Stimulated activated CD4-positive, alpha-beta T cell treated with anti-CD3 and anti-CD28 coated beads, Interleukin-4, amount 100 ng/mL, for 1 hour (primary cell): ENCODE results near the gene ATP10B.
"Not testable (repeated sequence)": the region's sequence is repeated elsewhere in the genome, so short reads cannot be mapped to it uniquely, and the experiment has no call there.

Source experiments
- DNase-seq: peaks from one replicate; pipeline ENCODE4 v3.0.0-alpha.2; 2020

ATP10B gene

DNA sequence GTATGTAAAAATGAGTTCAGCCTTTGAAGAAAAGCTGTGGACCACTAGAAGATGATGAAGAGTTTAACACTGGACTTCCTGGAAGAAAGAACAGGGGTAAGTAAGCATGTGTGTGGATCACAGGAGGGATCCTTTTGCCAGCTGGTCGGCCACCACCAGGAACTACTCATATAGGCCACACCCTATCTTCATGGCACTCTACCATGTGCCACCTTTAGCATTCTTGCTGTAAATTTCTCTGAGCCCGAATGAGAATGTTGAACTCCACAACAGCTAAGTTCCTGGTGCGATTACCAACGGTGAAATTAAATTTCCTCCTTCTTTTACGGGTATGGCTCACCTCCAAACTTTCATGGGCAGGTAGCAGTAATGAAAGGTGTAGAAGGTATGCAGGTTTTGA, 102.3 kb downstream of the ATP10B start:
- no peak for DNase-seq

DNA sequence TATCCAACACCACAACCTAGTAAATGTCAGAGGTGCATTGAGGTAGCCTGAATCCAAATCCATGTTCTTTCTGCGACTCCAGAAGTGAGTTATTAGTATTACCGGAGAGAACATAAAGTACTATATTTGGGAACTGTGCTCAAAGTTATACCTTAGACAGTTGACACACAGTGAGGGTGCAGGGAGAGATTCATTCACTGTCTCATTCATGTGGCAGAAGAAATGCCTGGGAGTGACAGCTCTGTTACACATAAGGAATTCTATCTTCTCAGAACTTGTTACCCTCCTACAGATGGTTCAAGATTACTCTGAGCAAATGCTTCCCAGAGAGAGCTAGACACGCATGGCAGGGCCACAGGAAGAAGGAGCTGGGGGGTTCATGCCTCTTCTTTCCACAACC, 103.0 kb downstream of the ATP10B start:
- DNase-seq, result no peak

DNA sequence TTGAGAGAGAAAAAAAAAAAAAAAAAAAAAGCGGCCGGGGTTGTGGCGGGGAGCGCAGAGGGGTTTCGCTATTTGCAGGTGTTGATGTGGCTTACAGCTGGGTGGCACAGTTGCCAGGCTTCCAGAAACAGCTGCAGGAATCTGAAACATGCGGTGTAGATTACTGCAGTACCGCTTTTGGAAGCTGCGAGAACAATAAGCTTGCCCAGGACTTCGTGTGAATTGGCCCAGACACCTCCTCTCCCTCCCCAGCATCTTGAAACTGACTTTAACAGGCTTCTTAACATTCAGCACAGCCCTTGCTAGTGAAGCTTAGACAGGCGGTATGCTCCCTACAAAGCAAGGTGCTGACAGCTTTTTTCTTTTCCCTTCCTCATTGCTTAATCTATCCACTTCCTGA, 104.0 kb downstream of the ATP10B start:
- no peak for DNase-seq

DNA sequence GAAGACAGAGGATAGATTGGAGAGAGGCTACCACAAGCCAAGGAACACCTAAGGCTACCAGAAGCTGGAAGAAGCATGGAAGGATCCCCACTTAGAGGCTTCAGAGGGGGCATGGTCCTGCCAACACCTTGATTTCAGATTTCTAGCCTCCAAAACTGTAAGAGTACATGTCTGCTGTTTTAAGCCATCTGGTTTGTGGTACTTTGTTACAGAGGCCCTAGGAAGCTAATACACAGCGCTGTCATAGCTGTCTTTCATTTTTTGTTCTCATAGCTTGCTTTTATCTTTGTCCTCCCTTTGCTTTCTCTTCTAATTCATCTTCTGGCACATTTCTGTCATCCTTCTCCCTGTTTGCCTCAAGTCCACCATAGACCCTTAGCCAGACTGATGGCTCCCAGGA, 104.5 kb downstream of the ATP10B start:
- DNase-seq, result no peak

DNA sequence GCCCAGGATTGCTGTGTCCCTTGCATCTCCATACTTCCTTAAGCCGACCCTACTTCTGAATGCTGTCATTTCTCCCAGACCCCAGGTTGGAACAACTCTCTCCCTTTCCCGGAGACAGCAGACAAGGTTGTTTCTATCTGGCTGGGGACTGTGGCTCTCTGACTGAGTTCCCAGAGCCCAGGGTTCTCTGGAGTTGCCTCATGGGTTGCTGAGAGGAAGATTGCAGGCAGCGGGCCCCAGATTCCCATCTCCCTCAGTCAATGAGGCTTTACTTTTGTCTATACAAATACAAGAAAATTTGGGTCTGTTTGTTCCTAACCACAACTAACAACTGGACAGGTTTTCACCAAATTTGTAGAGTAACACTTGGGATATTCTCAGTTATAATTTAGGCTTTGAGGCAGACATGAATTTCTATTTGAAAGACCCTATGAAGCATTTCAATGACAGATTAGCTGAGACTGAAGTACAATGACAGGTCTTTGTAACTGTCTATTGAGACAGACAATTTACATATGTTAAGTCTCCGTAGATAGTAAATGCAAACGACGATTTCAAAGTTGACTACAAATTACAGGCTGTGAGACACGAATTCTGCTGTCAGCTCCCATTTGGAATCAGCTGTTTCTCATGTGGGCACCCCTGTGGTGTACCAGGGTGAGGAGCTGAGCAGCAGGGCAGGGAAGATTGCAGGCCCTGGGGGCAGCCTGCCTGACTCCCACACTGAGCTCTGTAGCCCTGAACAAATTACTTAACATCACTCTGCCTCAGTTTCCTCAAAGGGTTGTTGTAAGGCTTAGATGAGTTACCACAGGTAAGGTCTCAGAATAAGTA, 107.5 kb downstream of the ATP10B start:
- DNase-seq, result no peak

DNA sequence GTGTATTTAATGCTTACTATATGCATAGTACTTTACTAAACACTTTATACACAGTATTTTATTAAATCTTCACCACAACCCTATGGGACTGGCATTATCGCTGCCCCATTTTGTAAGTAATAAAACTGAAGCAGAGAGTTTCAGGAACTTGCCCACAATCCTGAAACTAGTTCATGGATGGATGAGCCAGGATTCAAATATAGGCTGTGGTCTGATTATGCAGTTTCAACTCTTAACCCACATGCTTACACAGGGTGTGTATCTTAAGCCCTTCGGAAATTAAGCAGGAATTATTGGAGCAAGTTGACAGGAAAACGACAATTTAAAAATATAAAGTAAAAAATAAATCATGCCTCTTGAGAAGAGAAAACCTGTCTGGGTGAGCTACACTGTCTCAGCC, 109.0 kb downstream of the ATP10B start:
- no peak for DNase-seq

DNA sequence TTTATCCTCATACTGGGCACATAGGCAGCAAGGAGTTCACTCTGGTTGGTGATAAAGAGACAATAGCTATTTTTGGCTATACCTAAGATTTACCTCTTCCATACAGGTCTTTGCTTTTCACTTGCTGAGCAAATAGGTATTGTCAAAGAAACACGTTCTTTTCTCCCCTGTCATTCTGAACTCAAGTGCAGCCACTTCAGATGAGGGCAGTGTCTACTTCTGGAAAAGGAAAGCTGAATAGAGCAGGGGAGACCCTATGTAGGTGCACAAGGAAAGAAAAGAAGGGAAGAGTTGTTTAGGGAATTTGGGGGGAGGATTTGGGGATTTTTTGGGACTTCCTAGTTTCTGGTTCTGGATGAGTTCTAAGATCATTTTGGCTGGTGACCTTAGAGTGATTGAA, 109.6 kb downstream of the ATP10B start:
- no peak for DNase-seq

DNA sequence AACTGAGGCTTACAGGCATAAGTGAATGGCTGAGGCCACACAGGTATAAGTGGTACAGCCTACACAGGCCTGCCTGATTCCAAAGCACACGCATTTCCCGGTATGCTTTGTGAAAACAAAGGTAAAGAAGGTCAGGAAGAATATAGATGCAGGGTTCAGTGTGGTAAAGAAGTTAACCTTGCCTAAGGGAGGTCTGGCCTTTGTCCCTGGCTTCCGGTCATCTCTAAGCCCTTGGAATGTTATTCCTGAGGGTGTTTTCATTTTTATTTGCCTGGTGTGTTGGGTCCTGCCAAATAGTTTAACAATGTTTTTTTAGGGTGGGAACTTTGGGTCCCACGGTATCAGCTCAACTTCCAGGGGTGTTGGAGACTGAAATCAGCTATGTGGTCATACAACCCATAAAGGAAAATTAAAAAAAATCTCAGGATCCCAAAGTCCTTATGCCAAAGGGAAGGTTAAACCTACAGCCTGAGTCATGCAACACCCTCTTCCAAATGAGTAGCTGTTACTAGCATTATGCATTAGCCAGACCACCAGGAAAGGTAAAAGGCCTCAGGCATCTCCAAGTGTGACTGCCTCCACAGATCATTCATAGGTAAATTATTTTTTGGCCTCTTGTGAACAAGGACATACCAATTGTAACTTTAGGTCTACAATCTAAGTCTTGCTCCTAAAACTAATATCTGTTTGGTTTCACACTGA, 124.6 kb downstream of the ATP10B start:
- DNase-seq, result no peak

DNA sequence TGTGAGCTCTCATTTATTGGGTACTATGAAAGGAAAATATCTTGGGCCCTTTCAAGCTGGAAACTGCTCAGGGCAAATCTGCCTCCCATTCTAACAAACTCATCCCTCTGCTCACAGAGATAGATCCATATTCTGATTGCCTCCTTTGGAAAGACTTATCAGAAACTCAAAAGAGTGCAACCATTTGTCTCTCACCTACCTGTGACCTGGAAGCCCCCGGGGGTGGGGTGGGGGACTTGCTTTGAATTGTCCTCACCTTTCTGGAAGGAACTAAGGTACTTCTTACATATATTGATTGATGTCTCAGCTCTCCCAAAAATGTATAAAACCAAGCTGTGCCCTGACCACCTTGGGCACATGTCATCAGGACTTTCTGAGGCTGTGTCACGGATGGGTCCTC, 125.3 kb downstream of the ATP10B start:
- DNase-seq, result no peak

DNA sequence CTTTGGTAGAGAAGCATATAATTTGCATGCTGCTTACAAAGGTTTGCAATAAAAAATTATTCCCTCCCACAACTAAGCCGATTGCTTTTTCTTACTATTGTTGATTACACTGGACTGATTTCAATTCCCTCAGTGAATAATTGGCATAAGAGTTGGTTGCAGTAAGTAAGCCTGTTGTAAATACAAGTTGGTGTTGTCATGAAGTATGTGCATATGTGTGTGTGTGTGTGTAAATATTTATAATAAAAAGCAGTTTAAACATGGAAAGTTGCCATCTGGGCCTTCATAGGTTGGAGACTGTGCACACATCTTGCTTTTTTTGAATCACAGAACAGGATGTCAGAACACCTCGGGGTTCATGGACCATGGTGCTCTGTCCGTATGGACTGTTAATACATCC, 131.2 kb downstream of the ATP10B start:
- no peak for DNase-seq

DNA sequence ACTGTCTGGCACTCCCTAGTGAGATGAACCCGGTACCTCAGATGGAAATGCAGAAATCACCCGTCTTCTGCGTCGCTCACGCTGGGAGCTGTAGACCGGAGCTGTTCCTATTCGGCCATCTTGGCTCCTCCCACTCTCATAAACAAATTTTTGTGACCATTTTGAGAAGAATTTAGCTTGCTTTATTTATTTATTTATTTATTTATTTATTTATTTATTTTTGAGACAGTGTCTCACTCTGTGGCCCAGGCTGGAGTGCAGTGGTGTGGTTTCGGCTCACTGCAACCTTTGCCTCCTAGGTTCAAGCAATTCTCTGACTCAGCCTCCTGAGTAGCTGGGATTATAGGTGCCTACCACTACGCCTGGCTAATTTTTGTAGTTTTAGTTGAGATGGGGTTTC, 136.5 kb downstream of the ATP10B start:
- DNase-seq, result not testable (repeated sequence)

DNA sequence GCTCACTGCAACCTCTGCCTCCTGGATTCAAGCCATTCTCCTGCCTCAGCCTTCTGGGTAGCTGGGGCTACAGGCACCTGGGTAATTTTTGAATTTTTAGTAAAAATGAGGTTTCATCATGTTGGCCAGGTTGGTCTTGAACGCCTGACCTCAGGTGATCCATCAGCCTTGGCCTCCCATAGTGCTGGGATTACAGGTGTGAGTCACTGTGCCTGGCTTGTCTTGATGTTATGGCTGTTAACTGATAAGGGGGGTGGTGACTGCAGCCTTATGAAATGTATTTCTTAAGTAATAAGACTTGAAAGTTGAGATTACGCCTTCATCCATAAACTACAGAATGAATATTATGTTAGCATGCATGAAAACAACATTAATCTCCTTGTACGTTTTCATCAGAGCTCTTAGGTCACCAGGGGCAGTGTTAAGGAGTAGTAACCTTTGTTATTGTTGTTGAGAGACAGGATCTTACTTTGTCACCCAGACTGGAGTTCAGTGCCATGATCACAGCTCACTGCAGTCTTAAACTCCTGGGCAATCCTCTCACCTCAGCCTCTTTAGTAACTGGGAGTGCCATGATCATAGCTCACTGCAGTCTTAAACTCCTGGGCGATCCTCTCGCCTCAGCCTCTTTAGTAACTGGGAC, 148.3 kb downstream of the ATP10B start:
- DNase-seq, result no peak

DNA sequence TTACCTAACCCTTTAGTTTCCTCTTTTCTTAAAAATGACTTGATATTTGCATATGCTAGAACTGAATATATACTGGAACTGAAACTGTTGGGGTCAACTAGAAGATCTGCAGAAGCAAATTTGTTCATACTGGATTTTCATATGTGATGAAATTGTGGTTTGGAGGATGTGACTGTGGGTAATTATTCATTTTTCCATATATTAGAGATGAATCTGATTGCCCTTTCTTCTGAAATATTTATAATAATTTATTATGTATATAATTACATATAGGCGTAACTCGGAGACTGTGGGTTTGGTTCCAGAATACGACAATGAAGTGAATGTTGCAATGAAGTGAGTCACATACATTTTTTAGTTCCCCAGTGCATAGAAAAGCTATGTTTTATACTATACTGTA, 149.1 kb downstream of the ATP10B start:
- no peak for DNase-seq

DNA sequence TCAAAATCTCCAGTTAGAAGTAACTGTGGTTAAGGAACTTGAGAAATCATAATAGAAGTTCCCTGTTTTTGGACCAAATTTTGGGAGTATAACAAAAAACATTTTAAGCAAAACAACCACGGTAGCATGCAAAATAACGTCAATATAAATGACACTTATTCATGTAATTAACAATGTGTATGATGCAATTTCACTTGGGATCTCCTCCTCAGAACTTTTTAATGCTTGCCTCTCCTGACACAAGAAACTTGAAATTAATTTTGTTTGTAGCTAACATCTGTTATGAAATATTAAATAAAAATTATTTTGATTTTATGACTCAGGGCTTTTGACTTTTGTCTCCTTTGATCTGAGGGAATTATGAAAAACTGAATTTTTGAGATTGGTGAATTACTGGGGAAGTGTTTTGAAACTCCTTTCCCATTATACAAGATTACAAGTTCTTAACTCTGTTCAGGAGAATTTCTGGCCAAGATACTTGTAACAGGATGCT, 149.7 kb downstream of the ATP10B start:
- DNase-seq, result no peak

DNA sequence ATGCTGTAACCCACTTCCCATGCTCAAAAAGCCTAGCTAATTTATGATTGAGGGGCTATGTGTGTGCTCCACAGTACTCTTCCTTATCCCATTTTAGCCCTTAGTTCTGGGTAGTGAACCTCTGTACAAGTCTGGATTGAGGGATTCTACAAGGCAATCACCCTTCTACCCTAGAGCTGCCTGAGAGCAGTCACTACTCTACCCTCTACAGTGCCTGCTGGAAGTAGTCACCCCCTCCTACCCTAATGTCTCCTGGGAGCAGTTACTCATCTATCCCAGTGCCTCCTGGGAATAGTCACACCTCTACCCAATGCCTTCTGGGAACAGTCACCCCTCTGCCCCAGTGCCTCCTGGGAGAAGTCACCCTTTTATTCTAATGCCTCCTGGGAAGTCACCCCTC, 150.6 kb downstream of the ATP10B start:
- no peak for DNase-seq

DNA sequence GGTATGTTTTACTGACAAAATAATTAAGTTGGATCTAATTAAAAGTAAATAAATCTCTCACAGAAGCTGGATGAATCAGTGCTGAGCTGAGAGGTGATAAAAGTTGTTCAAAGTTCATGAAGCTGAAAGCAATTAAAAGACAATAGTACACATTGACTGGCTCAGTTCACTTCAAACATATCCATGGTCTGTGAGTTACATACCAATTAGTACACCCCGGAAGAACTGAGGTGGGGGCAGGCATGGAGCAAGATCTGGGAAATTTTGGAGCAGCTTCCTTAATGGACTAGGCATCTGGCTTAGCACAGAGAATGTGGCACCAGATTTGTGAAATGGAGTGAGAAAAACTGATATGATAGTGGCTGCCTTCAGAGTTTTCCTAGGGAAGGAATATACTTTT, 152.7 kb downstream of the ATP10B start:
- no peak for DNase-seq

DNA sequence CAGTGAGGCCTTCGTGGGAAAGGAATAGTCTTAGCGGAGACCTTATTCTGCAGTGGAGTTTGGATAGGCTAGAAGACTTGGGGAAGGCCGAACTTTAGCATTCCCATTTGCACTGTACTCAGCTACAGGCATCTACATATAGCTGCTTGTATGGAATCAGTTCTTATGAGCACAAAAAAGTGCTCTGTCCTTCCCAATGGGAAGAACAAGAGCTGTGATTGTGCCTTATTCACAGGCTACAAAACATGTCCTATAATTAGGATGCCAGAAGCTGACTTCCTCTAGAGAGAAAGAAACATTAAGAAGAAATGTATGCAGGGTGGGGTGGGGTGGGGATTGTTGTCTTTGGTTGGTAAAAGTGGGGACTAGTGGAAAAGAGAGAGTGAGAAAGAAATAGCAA, 154.7 kb downstream of the ATP10B start:
- no peak for DNase-seq

DNA sequence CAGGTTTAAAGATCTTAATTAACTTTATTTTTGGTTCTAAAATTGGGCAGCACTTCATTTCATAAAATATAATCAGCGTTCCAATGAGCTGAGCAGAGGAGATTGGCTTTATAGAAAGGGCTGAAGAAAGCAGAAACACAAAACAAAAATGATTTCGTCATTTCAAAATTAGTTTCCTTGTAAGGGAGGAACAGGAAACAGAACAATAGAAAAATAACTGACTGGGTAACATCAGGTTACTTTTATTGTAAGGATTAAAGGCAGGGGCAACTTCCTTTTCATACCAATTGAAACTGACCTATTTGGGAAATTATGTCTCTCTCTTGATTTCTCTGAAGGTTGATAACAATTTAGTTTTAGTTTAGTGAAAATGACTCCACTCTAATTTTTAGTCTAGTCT, 157.1 kb downstream of the ATP10B start:
- DNase-seq, result no peak

DNA sequence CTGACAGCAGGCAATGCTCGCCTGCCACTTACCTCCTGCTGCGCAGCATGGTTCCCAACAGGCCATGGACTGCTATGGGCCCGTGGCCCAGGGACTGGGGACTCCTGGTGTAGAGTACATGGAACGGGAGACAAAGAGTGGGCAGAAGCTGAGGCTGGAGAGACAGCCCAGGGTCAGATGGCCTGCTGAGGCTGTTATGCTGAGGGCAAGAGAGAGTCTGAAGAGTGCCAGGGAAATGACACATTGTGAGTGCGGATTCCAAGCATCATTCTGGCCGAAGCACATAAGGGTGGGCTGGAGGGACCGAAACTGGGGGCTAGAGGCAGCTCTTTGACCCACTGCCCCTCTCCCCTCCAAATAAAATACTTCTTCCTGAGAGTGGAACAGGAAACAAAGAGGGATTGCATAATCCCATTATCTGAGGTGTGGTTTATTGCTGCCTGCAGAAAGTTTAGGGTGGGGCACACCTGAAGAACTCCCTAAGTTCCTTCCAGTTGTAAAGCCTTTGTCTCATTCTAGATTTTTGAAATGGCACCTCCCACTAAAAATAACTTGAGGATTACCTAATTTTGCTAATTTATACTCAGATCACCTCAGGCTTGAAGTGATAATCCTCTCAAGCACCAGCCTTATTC, 158.1 kb downstream of the ATP10B start:
- DNase-seq, result no peak

DNA sequence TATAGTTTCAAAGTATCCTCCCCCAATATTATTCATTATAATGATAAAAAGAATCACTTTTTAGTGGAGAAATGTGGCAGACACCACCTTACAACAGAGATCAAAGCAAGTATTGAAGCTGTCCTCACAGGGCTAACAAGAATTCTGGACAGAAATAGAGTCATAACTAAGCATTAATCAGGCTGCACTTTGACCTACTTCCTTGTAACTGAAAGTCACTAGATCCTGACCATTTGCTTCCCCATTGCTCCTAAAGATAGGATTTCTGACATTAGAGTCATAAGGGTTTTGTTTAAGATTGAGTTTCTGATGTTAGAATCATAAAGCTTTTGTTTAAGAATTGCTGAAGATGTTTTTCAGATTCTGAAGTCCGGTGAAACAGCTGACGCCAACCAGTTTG, 159.7 kb downstream of the ATP10B start:
- no peak for DNase-seq

DNA sequence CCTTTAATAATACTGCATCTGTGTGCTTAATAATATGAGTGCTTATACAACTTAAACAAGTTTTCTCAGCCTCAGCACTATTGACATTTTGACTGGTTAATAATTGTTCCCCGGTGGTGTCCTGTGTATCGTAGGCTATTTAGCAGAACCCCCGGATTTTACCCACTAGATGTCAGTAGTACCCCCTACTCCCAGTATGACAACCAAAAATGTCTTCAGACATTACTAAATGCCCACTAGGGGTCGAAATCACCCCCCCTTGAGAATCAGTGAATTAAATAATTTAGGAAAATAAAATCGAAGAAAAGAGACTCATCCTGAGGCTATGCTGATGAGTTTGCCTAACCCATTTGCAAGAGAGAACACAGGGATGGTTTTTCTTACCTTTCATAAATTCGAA, 166.3 kb downstream of the ATP10B start:
- DNase-seq, result no peak

DNA sequence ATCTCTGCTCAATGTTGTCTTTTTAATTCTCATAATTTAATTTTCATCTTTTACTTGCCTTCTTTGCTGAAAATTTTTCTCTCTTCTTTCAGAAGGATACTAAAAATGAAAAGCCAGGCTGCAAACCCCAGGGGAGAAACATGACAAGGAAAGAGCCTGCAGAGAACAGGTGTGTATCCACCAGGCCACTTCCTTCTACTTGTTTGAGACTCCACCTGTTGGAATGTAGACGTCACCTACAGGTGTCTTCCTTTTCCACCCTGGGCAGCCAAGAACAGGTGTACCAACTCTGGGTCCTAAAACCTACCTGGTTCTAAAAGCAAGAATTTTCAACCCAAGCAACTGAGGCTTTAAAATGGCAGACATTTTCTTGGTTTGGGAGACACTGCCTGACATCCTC, 166.8 kb downstream of the ATP10B start:
- no peak for DNase-seq

DNA sequence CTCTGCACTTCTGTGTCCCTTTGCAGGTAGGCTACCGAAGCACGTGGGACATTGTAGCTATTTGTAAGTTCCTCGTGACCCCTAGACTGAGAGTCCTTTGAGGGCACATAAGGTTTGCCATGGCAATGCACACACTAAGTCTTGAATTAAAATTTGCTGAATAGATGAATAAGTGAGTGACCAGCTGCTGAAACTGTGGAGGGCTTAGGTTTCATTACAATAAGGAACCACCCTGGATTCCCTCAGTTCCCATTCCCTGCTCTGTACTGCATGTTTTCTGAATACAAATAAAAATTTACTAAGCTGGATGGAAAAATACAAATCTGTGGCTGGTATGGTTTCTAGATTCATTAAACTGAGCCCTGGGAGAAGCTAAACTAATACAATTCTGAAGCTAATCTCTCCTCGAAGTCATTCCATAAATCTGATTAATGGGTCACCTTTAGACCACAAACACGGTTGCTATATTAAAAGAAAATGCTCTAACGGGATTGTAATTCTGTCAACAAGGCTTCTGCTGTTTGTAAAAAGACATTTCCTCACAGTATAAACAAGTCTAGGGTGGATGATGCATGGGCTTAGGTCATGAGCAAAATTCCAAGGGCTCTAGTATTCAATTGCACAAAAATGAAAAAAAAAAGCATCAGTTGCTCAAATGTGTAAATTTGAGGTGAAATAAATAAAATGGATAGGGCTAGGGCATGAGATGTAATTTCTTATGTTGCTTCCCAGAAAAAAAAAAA, 172.3 kb downstream of the ATP10B start:
- no peak for DNase-seq
